Rectal smooth muscle tissue (tissue), 1 donor: ENCODE measurements around the gene PTPN1.

Experiments used
- H3K27ac ChIP-seq: one replicate; pipeline ENCODE4 v1.7.0; 2013; ENCODE audit warnings: low read depth, low read length, inconsistent platforms
- H3K27me3 ChIP-seq: one replicate; pipeline ENCODE4 v1.7.0; 2013; ENCODE audit warnings: low read length; ENCODE audit not compliant: control insufficient read depth, insufficient read depth
- H3K36me3 ChIP-seq: one replicate; pipeline ENCODE4 v1.7.0; 2013; ENCODE audit warnings: low read length; ENCODE audit not compliant: control insufficient read depth, insufficient read depth
- H3K4me1 ChIP-seq: one replicate; pipeline ENCODE4 v1.7.0; 2013; ENCODE audit warnings: low read length; ENCODE audit not compliant: control insufficient read depth, insufficient read depth
- H3K4me3 ChIP-seq: one replicate; pipeline ENCODE4 v1.7.0; 2013; ENCODE audit warnings: low read length
- H3K9ac ChIP-seq: one replicate; pipeline ENCODE4 v1.7.0; 2013; ENCODE audit warnings: low read length

PTPN1 gene

DNA sequence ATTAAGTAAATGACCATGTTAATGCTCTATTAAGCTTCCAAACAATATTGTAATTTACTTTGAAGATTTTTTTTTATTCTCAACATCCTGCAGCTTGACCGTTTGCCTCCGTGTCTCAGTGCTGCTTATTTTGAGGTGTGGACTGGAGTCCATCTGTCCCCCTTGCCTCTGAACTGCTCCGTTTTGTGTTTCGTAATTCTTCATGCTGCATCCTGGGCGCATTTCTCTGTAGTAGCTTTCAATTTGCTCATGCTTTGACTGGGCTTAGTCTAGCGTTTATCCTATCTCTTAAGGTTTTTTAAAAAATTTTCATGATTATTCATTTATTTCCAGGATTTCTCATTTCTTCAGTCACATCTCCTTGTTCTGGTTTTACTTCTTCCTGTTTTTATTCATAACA is 37.8 kb downstream of the PTPN1 start:
- Histone ChIP-seq H3K27ac (no peak overlapping the region), H3K4me1 (peaks cover 3% of the 10 kb centered on the region), H3K36me3 (no peaks in the 10 kb centered on the region), H3K27me3 (no peaks in the 10 kb centered on the region), H3K4me3 (no peak overlapping the region), H3K9ac (no peak overlapping the region)

DNA sequence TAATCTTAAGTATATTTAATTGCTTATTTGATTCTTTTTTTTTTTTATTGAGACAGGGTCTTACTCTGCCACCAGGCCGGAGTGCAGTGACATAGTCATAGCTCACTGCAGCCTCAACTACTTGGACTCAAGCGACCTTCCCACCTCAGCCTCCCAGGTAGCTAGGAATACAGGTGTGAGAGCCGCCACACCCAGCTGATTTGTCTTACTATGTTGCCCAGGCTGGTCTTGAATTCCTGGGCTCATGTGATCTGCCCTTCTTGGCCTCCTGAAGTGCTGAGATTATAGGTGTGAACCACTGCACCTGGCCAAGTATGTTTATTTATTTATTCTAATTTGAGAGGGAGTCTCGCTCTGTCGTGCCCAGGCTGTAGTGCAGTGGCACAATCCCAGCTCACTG is 38.2 kb downstream of the PTPN1 start:
- H3K27ac ChIP-seq: no peak overlapping the region
- H3K4me3 ChIP-seq: no peak overlapping the region

DNA sequence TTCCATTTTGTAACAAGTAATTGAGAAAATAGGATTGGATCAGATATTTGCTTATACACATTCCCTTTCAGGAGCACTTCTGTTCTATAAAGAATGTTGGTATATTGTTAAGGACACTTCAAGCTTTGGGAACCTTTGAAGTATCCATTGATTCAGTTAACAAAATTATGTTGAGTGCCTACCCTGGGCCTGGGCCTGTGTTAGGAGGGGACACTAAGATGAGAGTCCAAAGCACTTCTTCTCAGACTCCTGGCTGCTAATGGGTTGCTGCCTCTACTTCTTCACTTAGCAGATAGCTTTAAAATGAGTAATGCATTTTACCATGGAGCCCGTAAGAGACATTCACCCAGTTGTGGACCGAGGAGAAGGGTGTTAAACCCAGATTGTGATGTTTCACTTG is 40.3 kb downstream of the PTPN1 start:
- no peak overlapping the region for H3K9ac ChIP-seq
- H3K4me1 ChIP-seq: peaks cover 3% of the 10 kb centered on the region
- no peak overlapping the region for H3K27ac ChIP-seq
- no peaks in the 10 kb centered on the region for H3K27me3 ChIP-seq
- no peak overlapping the region for H3K4me3 ChIP-seq
- no peaks in the 10 kb centered on the region for H3K36me3 ChIP-seq

More for the DNA sequence above, 38.2 kb downstream of the PTPN1 start:
- H3K4me1 ChIP-seq: peaks cover 3% of the 10 kb centered on the region
- no peaks in the 10 kb centered on the region for H3K36me3 ChIP-seq
- no peaks in the 10 kb centered on the region for H3K27me3 ChIP-seq
- no peak overlapping the region for H3K9ac ChIP-seq

DNA sequence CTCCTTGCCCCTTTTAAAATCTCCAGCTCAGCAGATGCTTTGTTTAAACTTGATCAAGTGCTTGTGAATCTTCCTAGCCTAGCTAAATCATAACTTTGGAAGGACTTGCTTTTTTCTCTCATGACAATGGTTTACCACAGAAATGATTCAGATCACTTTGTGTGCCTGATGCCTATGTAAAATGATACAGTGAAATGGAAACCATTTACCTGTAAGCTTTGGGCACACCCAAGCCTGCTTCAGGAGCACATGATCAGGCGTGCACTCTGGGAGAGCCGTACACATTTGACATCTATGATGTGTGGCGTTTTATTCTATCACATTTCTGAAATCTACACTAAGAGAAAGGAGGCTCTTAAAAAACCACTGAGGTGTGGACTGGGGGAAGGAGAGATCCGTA is 41.1 kb downstream of the PTPN1 start:
- no peaks in the 10 kb centered on the region for H3K27me3 ChIP-seq
- H3K36me3 ChIP-seq: no peaks in the 10 kb centered on the region
- no peak overlapping the region for H3K4me3 ChIP-seq
- peaks cover 3% of the 10 kb centered on the region for H3K4me1 ChIP-seq
- no peak overlapping the region for H3K9ac ChIP-seq
- H3K27ac ChIP-seq: no peak overlapping the region

DNA sequence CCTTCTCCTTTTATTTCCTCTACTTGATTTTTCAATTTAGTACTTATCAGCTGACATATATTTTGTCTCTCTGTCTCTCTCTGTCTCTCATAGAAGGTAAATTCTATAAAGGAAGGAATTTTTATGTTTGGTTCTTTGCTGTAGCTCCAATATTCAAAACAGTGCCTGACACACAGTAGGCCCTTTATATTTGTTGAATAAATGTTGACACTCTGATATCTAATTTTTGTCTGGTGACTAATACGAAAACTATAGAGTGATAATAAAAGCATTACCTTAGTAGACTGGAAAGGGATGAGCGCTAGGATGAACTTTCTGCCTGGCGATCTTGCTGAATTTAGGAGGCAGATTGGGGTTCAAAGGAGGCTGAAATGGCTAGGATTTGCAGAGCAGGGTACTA is 42.8 kb downstream of the PTPN1 start:
- H3K9ac ChIP-seq: no peak overlapping the region
- H3K27ac ChIP-seq: no peak overlapping the region
- H3K4me1 ChIP-seq: peaks cover 3% of the 10 kb centered on the region
- H3K4me3 ChIP-seq: no peak overlapping the region
- H3K36me3 ChIP-seq: no peaks in the 10 kb centered on the region
- no peaks in the 10 kb centered on the region for H3K27me3 ChIP-seq

DNA sequence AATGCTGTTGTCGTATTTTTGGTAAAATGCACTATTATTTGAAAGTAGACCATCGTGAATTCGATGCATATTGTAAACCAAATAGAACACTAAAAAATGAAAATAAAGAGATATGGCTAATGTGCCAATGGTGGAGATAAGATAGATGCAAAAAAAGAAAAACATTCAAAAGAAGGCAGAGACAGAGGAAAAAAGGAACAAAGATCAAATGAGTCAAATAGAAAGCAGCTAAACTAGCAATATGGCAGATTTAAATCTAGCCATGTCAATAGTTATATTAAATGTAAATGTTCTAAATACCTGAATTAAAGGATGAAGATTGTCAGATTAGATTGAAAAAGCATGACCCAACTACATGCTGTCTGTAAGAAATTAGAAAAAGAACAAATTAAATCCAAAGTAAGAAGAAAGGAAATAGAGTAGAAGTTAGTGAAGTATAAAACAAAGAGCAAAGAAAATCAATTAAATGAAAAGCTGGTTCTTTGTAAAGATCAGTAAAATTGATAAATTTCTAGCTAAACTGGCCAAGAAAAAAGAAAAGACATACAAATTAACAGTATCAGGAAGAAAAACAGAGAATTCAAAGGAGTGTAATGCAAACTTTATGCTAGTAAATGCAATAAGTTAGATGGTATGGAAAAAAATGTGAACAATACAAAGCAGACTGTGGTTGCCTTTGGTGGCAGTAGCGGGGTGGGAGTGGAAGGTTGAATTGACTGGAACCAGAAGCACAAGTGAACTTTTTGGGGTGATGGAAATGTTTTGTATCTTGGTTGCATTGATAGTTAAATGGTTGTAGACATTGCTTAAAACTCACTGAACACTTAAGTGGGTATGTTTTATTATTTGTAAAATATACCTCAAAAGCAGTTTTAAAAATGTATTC is 44.8 kb downstream of the PTPN1 start:
- H3K27ac ChIP-seq: no peak overlapping the region
- no peak overlapping the region for H3K9ac ChIP-seq
- H3K4me1 ChIP-seq: peaks cover 3% of the 10 kb centered on the region
- no peak overlapping the region for H3K4me3 ChIP-seq
- H3K27me3 ChIP-seq: no peaks in the 10 kb centered on the region
- H3K36me3 ChIP-seq: no peaks in the 10 kb centered on the region

DNA sequence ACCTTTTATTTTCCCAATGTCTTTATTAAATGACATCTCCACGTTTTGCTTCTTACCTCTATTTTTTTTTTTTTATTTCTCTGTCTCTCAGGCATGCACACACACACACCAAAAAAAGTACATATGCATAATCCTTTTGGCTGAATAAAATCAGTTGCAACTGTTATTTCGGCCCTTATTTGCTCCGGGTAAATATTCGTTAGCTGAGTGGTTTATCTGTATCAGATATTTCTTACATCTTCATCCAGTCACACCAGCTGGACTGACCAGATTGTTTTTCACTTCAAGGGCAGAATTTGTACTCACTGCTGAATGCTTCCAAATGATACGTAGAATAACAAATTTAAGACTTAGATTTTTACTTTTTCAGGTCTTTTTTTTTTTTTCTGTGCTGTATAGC is 45.5 kb downstream of the PTPN1 start:
- H3K27ac ChIP-seq: no peak overlapping the region
- H3K27me3 ChIP-seq: no peaks in the 10 kb centered on the region
- no peak overlapping the region for H3K4me3 ChIP-seq
- no peaks in the 10 kb centered on the region for H3K36me3 ChIP-seq
- peaks cover 5% of the 10 kb centered on the region for H3K4me1 ChIP-seq
- no peak overlapping the region for H3K9ac ChIP-seq

DNA sequence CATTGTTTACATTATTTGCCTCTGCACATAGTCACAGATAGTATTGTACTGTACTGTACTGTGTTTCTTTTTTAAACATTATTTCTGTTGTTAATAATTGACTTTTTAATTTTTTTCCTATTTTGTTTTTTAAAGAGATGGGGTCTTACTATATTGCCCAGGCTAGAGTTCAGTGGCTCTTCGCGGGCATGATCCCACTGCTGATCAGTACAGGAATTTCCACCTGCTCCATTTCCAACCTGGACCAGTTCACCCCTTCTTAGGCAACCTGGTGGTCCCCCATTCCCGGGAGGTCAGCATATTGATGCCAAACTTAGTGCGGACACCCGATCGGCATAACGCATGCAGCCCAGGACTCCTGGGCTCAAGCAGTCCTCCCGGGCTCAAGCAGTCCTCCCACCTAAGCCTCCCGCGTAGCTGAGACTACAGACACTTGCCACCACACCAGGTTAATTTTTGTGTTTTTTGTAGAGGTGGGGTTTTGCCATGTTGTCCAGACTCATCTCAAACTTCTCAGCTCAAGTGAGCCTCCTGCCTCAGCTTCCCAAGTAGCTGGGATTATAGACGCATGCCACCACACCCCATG is 47.5 kb downstream of the PTPN1 start:
- Histone ChIP-seq H3K9ac (no peak overlapping the region), H3K4me1 (peaks cover 19% of the 10 kb centered on the region), H3K4me3 (no peak overlapping the region), H3K36me3 (peaks cover 5% of the 10 kb centered on the region), H3K27ac (no peak overlapping the region), H3K27me3 (no peaks in the 10 kb centered on the region)

DNA sequence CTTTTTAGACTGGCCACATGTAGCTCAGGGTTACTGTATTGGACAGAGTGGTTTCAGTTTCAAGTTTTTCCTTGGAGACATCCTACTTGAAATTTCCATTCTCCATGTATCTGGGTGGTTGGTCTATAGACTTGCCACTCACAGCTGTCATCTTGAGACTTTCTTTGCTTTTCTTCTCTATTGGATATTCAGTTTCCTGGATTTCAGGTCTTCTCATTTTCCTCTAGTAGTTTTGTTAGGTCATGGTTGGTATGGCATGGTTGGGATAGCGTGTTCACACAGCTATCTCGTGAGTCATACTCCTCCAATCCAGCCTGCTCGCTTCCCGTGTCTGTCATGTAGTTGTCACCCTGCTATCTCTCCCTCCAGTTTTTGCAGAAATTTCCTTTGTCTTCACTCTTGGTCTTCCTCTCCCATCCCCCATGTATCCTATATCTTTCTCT is 48.3 kb downstream of the PTPN1 start:
- Histone ChIP-seq H3K4me3 (no peak overlapping the region), H3K27me3 (no peaks in the 10 kb centered on the region), H3K36me3 (peaks cover 6% of the 10 kb centered on the region), H3K27ac (no peak overlapping the region), H3K9ac (no peak overlapping the region), H3K4me1 (peaks cover 19% of the 10 kb centered on the region)

DNA sequence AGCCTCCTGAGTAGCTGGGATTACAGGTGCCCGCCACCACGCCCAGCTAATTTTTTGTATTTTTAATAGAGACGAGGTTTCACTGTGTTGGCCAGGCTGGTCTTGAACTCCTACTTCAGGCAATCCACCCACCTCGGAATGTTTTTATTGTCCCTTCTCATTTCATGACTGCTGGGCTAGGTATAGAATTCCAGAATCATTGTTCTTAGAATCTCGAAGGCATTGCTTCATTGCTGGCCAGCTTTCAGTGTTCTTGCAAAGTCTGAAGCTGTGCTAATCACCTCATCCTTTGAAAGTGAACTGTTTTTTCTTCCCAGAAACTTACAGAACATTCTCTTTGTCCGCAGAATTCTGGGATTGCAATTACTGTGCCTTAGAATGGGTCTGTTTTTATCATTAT is 49.0 kb downstream of the PTPN1 start:
- Histone ChIP-seq H3K4me1 (peaks cover 19% of the 10 kb centered on the region), H3K27me3 (no peaks in the 10 kb centered on the region), H3K4me3 (no peak overlapping the region), H3K9ac (no peak overlapping the region), H3K36me3 (peaks cover 6% of the 10 kb centered on the region), H3K27ac (no peak overlapping the region)

DNA sequence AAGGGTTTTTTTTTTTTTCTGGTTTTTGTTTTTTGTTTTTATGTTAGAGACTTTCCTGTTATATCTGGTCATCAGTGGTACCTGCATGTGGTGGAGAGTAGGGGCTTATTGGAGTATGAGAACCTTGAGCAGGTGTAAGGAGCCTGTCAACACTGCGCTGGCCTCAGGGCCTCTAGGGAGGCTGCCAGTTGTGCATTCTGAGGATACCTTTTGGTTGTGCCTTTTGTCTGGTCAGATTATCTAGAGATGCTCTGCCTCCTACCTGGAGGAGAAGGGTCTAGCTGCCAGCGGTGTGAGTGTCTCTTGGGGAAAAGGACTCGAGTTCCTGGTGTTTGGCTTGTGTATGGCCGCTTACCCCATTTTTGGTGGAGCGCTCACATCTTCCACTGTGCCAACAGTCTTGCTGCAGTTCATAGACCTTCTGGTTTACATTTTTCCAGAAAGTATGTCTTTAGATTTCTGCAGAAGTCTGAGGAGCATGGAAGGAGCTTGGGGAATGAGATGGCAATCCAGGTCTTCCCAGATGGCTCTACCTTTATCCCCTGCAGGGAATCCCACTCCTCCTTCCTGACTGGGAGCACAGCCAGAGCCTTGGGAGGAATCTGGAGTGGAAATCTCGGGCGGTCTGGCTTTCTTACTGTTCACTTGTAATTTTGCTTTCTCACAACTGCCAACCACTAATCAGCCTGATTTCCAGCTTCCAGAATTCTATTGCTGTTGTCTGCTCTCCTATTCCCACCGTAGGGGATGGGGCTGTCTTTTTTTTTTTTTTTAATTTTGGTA is 49.9 kb downstream of the PTPN1 start:
- no peaks in the 10 kb centered on the region for H3K27me3 ChIP-seq
- peaks cover 7% of the 10 kb centered on the region for H3K36me3 ChIP-seq
- peaks cover 19% of the 10 kb centered on the region for H3K4me1 ChIP-seq
- H3K9ac ChIP-seq: no peak overlapping the region
- H3K4me3 ChIP-seq: no peak overlapping the region
- no peak overlapping the region for H3K27ac ChIP-seq

DNA sequence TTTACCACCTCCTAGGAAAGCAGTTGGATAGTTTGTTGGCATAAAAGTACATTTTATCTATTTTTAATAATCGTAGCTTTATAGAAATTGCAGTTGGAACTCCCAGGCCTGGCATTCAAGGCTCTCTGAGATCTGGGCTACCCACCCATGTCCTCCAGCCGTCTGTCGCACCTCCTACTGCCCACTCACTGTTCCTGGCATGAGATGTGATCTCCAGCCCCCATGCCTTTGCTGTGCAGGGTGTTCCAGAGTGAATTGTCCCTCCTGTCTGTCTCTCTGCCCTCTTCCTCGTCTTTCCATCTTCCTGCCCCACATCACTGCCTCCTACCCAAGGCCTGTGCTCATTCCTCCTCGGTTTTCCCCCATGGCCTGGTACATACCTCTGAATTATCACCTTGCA is 50.7 kb downstream of the PTPN1 start:
- H3K27ac ChIP-seq: peak overlapping the region; percentile 76
- no peaks in the 10 kb centered on the region for H3K27me3 ChIP-seq
- no peak overlapping the region for H3K9ac ChIP-seq
- peaks cover 10% of the 10 kb centered on the region for H3K36me3 ChIP-seq
- no peak overlapping the region for H3K4me3 ChIP-seq
- peaks cover 19% of the 10 kb centered on the region for H3K4me1 ChIP-seq
